HG02973 (cell line): ENCODE measurements around the gene DNAJA1.

Source experiments
- ATAC-seq: cut with Tn5 transposase; IDR thresholded peaks from one replicate; pipeline ENCODE4 v1.9.1; 2021; ENCODE audit warnings: moderate library complexity; ENCODE audit not compliant: unreplicated experiment

Gene DNAJA1

DNA sequence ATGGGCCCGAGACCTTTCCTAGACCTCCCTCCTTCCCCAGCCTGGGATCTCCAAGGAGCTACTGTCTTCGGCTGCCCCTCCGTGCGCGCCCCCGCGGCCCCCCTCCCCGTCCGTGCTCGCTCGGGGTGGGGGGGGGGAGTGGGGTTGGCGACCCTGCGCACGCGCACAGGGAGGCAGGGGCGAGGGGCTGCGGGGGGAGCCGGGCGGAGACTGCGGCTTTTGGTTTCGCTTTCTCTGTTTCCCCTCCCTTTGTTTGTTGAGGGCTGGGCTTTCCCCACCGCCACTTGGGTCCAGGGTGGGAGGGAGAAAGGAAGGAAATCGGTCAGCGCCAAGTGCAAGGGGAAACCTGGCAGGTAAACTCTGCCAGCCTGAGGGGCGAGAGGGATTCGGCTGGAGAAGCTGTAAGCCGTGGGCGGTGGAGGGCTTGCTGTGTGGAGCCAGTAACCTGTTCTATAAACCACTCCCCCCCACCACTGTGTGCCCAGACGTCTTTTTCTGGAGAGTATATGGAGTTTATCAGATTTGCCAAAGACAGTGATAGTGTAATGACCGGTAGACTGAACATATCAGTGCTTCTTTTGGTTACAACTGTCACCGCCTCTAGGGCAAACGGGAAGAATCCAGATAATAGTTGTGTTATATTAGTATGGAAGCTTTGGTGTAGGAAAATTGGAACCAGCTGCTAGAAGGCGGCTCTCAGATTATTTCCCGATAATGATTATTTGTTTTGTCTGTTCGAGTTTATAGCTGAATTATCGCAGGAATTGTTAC lies 684 bp downstream of the DNAJA1 start:
- peak; percentile 34 for ATAC-seq

DNA sequence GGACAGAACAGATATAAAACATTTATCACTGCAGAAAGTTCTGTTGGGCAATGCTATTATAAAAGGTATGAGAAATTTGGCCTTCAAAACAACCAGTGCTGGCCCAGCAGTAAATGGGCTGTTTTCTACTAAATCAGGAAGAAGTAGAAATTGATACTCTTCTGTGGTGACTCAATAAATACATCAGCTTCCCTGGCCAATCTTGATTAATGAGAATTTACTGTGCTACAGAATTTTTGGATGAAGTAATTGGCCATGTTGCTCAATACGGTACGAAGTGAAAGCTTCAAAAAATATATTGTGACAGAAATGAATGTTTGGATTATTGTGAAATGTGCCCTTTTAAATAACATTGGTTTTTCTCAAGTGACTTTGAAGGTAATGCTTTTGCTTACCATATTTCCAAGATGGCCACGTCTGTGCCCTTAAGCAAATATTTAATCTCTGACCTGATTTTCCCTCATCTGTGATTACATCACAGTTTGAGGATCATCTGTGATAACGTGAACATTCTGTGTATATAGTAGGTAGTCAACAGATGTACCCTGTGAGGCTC lies 4.2 kb downstream of the DNAJA1 start:
- ATAC-seq, result no peak

DNA sequence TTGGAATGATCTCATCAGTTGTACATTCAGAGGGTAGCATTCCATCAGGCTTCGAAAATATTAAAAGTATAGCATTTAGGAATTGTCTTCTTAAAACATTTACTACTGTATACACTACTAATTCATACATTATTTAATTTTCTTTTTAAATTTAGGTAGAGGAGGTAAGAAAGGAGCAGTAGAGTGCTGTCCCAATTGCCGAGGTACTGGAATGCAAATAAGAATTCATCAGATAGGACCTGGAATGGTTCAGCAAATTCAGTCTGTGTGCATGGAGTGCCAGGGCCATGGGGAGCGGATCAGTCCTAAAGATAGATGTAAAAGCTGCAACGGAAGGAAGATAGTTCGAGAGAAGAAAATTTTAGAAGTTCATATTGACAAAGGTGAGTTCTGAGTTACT lies 5.2 kb downstream of the DNAJA1 start:
- ATAC-seq, result no peak

DNA sequence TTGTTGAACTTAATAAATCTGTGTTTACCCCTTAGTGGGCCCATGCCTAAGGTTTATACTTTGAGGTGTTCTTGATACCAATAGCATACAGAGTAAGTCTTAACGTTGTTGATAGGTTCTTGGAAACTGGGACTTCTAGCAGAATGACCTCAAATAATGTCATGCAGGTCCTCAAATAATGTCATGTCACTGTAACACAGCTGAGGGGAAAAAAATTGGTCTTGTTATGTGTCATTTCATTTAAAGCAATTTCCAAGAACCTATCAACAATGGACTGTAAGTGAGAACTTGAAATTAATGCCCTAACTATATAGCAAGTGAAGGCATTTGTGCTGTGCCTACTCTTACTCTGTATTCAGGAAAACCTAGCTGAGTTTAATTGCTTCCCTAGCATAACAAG lies 7.2 kb downstream of the DNAJA1 start:
- ATAC-seq, result no peak

DNA sequence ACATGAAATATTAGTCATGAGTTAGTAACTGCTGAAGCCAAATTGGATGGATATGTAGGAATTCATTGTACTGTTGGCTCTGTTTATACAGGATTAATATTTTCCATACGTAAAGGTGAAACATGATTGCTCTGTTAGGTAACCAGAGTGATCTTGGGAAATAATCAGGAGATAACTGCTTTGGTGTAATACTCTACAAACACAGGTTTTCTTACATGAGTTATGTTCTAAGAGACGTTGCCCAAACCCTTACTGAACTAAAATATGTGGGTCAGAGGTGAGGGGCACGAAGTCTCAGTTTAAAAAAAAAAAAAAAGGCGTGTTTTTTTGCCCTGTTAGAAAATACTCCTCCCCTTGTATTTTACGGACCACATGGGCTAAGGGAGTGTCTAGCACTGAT lies 7.8 kb downstream of the DNAJA1 start:
- ATAC-seq, result no peak

DNA sequence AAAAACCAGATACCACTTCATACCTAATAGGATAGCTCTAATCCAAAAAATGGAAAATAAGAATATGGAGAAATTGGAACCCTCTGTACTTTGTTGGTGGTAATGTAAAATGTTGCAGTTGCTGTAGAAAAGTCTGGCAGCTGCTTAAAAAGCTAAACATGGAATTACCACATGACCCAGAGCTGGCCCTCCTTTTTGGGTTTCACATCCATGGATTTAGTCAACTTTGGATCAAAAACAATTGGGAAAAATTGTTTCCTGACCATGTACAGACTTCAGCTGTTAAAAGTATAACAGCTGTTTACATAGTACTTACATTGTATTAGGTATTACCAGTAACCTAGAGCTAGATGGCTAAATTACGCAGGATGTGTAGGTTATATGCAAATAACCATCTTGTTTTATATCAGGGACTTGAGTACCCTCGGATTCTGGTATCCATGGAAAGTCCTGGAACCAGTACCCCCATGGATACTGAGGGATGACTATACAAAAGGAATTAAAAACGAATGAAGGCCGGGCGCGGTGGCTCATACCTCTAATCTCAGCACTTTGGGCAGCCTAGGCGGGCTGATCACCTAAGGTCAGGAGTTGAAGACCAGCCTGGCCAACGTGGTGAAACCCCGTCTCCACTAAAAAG lies 15.8 kb downstream of the DNAJA1 start:
- ATAC-seq, result no peak

DNA sequence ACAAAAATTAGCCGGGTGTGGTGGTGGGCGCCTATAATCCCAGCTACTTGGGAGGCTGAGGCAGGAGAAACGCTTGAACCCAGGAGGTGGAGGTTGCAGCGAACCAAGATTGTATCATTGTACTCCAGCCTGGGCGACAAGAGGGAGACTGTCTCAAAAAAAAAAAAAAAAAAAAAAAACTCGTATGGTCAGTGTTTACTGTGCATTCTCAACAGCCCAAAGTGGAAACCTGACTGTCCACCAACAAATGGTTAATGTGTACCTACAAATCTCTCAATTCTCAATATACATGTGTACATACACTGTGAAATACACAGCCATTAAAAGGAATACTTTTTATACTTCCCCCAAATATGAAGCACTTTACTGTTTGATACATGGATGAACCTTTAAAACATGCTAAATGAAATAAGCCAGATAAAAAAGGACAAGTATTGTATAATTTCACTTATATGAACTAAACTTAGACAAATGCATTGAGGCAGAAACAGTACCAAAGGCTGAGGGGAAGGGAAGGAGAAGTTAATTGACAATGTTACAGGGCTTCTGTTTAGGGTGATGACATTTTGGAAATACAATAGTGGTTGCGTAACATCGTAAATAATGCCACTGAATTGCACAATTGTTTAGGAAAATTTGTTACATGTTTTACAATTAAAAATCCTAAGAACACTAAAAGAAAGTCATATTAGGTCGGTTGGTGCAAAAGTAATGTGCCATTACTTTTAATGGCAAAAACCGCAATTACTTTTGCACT lies 16.5 kb downstream of the DNAJA1 start:
- ATAC-seq, result no peak

DNA sequence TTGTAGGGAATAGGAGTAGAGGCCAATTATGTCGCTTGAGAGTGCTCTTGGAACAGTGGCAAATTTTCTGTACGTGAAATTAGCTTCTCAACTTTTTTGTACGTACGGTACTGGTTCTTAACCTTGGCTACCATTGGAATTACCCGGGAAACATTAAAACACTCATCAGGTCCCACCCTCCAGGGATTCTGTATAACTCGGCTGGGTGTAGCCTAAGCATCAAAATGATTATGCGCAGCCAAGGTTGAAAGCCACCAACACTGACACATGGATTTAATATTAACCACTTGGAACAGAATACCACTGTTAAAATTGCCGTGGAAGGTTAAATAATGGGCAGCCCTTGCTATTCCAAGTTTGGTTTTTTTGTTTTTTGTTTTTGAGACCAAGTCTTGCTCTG lies 17.4 kb downstream of the DNAJA1 start:
- no peak for ATAC-seq

DNA sequence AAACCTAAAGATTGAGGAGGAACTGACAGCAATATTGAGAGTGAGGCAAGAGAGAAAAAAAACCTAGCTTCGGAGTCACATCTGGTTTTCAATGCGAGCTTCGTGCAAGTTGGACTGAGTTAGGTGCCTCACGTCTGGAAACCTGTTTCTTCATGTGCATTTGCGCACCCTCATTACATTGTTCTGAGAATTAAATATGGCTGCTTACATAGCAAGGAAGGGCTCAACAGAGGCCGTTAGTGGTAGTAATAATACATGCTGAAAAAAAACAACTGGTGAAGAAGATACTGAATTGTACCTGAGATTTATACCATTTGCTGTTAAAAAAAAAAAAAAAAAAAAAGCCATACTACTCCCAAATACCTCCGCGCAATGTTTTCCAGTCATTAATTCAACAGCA lies 18.6 kb downstream of the DNAJA1 start:
- no peak for ATAC-seq

DNA sequence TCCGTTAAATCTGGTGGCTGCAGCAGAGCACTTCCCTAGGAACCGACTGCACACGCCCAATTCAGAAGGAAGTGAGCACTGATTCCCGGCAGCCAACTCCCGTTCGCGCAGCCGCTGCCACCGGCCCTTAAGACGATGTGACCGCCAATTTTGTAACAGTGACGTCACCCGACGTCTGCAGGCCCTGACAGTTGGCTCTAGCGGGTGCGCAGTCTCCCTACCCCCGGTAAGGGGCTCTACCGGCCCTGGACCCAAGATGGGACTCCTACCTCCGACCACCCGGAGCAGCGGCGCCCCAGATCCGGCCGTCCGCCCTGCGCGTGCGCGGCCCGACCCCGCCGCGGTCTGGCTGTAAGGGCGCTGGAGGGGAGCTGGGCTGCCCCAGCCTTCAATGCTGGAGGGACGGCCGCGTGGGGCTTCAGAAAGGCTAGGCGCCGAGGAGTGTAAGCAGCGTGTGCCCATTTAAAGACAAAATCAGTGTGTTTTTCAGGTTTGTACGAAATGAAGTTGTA lies 19.1 kb downstream of the DNAJA1 start:
- peak; percentile 53 for ATAC-seq

DNA sequence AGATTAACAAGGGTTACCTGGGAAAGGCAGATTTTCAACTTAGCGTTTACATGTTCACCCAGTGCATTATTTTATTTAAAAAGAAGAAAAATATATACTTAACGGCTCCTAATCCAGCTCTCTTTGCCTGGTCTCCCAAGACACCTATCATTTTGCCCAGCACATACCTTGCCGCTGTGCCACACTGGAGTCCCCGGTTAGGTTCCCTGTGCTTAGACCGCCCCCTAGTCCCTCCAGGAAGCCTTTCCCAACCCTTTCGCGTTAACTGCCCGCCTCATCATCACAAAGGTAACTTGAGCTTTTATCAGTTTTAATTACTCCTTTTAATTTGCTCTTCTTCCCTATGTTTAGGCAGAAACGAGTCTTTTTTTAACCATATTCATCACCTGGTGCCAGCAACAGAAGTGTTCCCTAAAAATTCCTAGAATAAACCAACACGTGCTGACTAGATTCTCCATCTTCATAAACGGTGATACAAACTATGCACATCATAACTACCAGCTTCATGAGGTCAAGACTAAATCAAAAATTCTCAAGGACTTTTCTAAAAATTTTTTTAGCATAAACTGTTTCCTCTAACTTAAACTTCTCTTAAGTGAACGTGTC lies 19.7 kb downstream of the DNAJA1 start:
- ATAC-seq, result no peak

DNA sequence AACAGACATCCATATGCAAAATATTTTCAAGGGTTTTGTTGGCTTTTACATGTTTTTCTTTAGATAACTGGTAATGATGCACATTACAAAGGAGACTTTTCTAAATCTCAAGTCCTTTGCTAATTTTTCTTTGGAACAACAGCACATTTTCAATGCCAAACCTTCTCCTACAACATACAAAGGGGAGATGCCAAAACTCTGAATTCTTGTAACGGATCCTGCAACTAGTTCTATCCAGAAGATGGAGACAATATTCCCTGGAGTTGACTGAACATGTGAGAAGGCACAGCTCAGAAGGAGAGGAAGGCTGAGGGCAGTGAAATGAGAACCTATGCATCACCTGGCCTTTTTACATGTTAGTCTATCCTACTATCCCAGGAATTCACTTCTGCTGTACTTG lies 21.0 kb downstream of the DNAJA1 start:
- no peak for ATAC-seq

DNA sequence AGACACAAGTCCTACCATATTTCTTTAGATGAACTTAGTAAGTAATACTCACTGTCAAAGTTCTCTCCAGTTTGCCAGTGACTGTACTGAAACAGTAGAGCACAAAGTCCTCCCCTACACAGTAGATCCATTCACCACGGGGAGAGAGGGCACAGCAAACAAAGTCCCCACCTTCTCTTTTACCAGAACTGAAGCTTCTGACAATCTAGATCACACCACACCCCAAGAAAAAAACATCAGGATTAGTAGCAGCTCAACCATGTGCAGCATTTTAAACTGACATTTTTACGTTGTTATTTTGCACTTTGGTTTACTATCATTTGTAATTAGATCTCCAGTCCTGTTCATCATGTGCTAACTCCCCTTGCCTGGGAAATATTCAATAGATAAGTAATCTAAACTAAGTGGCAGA lies 23.0 kb downstream of the DNAJA1 start:
- ATAC-seq, result no peak

DNA sequence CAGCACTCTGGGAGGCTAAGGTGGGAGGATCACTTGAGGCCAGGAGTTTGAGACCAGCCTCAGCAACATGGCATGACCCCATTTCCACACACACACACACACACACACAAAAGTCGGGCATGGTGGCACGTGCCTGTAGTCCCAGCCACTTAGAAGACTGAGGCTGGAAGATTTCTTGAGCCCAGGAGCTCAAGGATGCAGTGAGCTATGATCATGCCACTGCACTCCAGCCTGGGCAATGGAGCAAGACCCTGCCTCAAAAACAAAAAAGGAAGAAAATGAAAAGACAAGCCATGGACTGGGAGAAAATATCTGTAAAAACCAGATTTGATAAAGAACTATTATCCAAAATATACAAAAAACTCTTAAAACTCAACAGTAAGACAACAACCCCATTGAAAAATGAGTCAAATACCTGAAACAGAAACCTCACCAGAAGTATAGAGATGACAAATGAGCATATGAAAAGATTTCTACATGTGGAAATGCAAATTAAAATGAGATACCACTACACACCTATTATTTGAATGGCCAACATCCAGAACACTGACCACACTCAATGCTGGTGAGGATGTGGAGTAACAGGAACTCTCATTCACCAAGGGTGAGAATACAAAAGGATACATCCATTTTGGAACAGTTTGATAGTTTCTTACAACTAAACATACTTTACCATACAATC lies 24.7 kb downstream of the DNAJA1 start:
- peak; percentile 73 for ATAC-seq

DNA sequence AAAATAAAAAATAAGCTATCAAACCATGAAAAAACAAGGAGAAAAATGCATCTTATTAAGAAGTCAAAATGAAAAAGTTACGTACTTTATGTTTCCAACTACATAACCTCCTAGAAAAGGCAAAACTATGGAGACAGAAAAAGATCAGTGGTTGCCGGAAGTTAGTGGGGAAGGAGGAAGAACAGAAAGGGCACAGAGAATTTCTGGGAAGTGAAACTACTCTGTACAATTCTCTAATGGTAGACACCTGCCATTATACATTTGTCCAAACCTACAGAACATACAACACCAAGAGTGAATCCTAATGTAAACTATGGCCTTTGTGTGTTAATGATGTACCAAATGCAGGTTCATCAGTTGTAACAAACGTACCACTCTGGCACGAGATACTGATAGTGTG lies 26.1 kb downstream of the DNAJA1 start:
- ATAC-seq, result no peak

DNA sequence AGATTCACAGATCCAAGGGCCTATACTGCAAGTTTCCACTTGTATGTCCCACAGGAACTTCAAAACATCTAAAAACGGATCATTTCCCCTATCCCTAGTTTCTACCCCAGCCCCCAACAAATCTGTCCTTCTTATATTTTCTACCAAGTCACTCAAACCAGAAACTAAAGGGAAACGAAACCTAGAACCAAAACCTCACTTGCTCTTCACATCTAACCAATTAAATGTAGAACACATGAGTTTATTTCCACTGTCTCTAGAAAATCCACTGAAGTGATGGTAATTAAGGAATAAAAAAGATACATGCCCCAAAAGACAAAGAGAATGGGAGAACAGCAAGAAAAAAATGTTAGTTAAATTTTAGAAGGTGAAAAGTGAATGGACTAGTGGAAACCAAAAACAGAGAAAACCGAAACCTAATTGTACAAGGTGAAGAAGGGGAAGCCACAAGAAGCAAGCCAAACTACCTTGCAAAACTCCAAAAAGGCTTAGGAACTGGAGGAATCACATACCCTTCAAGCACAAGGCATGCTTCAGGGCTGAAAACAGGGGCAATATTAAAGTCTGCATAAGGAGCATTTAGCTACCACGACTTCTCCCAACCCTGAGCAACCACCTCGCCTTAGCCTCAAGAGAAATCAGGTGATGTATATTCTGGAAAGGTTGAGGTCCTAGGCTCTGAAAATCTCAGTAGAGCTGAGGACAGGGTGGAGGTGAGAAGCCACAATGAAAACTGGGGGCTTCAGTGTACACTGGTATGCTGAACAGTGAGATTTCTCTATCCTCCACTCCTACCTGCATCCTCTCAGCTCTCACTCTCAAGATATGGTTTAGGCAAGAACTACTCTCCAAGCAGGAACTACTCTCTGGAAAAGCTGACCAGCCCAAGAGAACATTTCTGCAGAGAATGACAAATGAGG lies 40.3 kb downstream of the DNAJA1 start:
- peak; percentile 65 for ATAC-seq

DNA sequence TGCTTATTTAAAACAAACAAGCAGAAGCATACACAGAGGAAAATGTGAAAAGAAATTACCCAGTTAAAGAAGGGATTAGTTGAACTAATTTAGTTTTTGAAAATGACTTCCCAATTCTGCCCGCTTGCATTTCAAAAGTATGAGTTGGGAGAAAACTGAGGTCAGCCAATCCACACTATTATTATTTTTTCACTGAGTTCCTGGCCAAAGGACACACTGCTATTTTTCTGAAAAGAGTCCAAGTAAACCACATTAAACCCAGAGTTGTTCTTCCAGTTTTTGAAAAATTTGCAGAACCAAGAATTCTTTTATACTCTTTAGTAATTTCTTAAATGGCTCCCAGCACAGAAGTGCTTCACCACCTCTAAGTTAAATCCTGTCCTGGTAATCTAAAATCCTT lies 43.9 kb downstream of the DNAJA1 start:
- no peak for ATAC-seq

DNA sequence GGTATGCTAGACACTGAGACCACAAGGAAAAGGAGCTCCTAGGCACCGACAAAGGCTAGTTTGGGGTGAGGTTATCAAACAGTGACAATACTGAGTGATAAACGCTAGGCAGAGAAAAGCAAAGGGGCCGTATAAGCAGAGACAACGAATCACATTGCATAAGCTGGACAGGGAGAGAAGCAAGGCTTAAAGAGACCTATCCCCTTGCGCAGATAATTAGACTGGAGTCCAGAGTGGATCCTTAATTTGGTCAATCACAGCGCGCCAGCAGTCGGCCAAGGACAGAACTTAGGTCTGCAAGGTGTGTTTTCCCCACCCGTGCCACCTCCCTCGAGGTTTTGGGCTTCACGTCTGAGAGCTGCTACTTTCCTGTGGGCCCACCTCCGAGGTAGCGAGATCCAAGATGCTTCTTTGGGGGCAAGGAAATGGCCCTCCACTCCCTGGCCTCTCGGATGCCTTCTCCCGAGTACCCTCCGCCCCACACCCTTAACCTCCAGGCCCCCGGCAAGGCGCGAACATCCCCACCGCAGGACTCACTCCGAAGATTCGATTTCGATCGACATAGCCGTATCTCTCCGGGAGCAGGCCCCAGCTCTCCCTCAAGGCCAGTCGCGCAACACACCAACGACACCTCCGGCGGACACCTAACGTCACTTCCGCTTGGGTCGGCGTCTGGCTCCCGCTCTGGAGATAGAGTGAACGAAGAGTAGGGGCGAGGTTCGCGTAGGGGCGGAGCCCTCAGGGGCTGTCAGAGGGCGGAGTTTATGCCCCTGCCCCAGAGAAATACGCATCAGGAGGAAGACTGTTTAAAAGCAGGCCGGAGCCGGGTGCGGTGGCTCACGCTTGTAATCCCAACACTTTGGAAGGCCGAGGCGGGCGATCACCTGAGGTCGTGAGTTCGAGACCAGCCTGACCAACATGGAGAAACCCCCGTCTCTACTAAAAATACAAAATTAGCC lies 51.3 kb downstream of the DNAJA1 start, which contains the start of gene SMU1:
Gene SMU1, minus strand, starts transcription at position 629 of the 959 bp plus-strand sequence. Its CDS starts 66 bp downstream, at position 563.
- ATAC-seq, result peak; percentile 99
